GM18507 (cell line): Measurements from ENCODE around the gene PIGV.

Source experiments
- DNase-seq: peaks from one replicate; pipeline ENCODE4 v3.0.0; 2011; ENCODE audit warnings: low read depth; ENCODE audit not compliant: insufficient read length; ENCODE audit errors: extremely low spot score
- FAIRE-seq: peaks from 2 replicates; lab custom pipeline; 2011; peaks lifted over from hg19 to GRCh38; lab: Jason Lieb, UNC

The PIGV gene

DNA sequence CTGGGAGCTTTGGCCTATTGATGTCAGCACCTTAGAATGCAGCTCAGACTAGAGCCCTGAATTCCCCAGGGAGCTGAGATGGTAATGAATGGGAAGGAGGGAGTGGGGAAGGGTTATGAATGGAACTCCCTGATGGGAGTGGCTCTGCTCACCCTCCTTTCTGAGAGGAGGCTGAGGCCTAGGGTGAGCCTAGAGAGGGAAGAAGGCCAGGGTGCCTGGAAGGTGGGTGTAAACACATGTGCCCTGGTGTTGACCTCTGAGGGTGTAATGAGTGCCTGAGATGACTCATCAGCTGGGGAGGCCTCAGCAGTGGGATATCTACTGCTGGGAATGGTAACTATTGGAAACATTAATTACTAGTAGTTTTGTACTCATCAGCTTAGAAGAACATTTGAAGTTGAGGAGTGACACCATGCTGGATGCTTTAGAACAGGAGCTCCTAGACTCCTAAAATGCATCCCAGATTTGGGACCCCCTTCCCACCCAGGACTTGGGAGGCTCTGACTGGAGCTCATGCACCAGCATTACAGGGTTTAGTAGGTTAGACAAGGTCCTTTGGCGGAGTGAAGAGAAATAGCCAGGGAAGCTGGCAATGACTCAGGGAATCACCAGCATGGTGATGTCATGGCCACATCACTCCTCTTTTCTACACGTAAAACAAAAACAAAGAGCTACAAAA, 16.0 kb upstream of the PIGV start:
- DNase-seq, result peak; percentile 12
- FAIRE-seq, result no peak

DNA sequence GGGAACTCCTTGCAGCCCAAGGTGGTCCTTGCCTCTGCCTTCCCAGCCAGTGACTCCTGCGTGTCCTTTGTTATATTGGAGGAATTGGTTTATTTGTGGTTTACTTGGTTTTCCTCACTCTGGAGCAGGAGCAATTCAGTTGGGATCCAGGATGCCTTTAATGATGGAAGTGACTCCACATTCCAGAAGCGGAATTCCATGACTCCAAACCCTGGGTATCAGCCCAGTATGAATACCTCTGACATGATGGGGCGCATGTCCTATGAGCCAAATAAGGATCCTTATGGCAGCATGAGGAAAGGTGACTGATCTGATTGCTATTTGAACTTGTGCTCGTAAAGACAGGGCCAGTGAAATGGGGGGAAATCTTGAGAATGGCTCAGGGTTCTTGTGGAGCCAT, 15.1 kb upstream of the PIGV start:
- no peak for FAIRE-seq
- no peak for DNase-seq

DNA sequence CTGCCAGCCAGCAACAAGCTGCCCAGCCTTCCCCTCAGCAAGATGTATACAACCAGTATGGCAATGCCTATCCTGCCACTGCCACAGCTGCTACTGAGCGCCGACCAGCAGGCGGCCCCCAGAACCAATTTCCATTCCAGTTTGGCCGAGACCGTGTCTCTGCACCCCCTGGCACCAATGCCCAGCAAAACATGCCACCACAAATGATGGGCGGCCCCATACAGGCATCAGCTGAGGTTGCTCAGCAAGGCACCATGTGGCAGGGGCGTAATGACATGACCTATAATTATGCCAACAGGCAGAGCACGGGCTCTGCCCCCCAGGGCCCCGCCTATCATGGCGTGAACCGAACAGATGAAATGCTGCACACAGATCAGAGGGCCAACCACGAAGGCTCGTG, 13.3 kb upstream of the PIGV start:
- DNase-seq, result no peak
- FAIRE-seq, result no peak

DNA sequence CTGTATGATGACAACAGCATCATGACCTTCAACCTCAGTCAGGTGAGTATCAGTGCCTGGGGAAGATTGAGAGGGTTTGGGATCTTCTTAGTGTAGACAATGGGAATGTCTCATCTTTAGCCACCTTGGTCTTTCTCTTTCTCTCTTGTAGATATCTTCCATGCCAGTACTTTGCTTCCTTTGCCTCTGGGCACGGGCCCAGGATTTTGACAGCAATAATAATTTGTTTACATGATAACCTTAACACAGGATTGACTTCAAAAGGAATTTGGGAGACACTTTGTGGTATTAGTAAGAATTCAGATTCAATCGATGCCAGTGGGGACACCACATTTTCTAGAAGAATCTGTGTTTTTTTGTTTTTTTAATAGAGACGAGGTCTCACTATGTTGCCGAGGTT, 12.1 kb upstream of the PIGV start:
- FAIRE-seq (no peak), DNase-seq (no peak)

DNA sequence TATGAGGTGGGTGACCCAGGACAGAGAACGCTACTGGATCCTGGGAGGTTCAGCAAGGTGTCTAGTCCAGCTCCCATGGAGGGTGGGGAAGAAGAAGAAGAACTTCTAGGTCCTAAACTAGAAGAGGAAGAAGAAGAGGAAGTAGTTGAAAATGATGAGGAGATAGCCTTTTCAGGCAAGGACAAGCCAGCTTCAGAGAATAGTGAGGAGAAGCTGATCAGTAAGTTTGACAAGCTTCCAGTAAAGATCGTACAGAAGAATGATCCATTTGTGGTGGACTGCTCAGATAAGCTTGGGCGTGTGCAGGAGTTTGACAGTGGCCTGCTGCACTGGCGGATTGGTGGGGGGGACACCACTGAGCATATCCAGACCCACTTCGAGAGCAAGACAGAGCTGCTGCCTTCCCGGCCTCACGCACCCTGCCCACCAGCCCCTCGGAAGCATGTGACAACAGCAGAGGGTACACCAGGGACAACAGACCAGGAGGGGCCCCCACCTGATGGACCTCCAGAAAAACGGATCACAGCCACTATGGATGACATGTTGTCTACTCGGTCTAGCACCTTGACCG, 8.6 kb upstream of the PIGV start:
- DNase-seq (no peak), FAIRE-seq (no peak)

DNA sequence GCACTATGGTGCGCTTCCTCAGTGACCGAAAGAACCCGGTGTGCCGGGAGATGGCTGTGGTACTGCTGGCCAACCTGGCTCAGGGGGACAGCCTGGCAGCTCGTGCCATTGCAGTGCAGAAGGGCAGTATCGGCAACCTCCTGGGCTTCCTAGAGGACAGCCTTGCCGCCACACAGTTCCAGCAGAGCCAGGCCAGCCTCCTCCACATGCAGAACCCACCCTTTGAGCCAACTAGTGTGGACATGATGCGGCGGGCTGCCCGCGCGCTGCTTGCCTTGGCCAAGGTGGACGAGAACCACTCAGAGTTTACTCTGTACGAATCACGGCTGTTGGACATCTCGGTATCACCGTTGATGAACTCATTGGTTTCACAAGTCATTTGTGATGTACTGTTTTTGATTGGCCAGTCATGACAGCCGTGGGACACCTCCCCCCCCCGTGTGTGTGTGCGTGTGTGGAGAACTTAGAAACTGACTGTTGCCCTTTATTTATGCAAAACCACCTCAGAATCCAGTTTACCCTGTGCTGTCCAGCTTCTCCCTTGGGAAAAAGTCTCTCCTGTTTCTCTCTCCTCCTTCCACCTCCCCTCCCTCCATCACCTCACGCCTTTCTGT, 7.3 kb upstream of the PIGV start:
- FAIRE-seq (no peak), DNase-seq (no peak)

DNA sequence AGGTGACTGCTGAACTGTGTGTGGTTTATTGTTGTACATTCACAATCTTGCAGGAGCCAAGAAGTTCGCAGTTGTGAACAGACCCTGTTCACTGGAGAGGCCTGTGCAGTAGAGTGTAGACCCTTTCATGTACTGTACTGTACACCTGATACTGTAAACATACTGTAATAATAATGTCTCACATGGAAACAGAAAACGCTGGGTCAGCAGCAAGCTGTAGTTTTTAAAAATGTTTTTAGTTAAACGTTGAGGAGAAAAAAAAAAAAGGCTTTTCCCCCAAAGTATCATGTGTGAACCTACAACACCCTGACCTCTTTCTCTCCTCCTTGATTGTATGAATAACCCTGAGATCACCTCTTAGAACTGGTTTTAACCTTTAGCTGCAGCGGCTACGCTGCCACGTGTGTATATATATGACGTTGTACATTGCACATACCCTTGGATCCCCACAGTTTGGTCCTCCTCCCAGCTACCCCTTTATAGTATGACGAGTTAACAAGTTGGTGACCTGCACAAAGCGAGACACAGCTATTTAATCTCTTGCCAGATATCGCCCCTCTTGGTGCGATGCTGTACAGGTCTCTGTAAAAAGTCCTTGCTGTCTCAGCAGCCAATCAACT, 6.4 kb upstream of the PIGV start:
- FAIRE-seq (no peak), DNase-seq (no peak)

DNA sequence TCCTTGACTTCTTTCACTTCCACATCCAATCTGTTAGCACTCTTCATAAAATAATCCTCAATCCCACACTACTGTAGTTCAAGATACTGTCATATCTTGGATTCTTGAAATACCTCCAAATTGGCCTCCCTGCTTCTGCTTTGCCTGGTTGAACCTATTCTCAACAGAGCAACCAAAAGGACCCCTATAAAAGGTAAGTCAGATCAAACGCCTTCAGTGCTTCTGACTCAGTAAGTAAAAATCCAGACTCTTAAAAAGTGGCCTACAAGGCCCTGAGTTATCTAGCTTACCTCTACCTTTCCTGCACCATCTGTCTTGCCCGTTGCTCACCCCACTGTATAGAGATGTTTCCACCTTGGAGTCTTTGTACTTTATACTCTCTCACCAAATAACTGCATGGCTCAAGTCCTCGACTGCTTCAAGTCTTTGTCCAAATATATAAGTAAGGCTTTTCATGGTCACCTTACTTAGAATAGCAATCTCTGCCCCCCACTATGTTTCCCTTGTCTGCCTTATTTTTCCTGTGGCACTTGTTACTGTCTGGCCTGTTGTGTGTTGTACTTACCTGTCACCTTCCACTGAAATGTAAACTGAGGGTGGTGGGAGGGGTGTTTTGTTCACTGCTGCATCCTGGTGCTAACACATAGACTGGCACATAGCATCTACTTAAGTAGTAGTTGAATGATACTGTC, 5.1 kb upstream of the PIGV start:
- no peak for FAIRE-seq
- no peak for DNase-seq

DNA sequence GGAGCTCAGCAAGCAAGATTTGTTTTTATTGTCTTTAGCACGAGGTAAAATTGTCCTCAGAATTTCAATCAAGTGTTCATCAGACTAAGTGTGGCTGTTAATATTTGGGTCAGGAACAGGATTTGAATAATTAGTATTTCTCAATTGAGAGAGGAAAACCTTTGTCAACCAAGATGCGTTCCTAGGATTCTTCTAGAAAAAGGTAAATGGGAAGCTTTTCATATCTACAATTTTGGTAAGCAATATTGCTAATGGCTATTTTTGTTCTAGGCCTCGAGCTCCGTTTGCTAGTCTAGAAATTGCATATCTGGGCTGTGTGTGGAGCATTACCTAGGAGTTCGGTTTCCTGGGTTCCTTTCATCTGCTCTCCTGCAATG, 4.1 kb upstream of the PIGV start:
- DNase-seq, result no peak
- FAIRE-seq, result no peak

DNA sequence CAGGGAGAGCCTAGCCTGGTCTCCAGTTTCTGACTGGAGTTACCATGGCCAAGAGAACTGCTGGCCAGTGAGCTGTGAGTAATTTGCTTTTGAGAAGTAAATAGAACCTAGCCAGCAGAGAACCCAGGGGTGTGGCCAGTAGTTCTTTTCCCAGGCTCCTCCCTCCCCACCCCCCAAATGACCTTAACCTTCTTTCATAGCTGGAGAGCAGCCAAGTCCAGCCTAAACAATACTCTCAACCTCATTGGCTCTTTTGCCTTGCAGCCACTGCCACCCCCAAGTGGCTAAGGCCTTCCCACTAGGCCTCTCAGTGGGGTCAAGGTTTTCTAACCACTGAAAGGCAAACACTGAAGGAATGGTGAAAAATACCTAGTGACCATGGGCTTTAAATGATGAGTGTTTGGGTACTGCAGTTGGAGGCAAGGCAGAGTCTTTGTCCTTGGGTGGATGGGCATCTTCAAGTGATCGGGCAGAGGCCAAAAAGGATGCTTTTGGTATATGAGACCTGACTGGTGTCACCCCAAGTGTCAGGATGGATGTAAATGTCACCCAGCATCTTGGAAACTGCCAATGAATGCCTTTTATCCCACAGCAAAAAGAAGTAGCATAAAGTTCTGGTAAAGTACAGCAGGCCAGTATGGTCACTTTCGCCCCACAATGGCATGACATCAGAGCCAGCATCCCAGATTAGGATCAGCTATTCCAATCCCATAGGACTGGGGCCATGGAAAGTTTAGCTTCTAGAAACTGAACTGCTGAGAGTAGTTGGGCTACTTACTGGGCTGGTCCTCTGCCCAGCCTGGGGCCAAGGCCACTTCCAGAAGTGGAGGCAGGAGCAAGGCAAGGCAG, 3.5 kb upstream of the PIGV start:
- no peak for DNase-seq
- FAIRE-seq, result no peak

DNA sequence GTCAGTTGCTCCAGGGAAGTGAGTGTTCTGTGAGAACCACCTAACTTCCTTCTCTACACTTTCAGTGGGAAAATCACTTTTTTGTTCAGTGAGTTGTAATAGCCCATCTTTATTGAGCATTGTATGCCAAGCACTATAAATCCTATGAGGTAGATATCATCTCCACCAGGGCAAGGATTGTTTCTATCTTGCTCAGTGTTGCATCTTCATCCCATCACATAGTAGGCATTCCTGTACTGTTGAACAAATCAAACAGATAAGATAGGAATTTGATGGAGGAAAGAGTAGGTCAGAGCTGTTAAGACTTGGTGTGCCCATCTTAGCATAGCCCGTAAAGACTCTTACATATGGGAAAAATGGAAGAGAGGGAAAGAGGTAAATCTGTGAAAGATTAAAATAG, 2.9 kb upstream of the PIGV start:
- FAIRE-seq (no peak), DNase-seq (no peak)

DNA sequence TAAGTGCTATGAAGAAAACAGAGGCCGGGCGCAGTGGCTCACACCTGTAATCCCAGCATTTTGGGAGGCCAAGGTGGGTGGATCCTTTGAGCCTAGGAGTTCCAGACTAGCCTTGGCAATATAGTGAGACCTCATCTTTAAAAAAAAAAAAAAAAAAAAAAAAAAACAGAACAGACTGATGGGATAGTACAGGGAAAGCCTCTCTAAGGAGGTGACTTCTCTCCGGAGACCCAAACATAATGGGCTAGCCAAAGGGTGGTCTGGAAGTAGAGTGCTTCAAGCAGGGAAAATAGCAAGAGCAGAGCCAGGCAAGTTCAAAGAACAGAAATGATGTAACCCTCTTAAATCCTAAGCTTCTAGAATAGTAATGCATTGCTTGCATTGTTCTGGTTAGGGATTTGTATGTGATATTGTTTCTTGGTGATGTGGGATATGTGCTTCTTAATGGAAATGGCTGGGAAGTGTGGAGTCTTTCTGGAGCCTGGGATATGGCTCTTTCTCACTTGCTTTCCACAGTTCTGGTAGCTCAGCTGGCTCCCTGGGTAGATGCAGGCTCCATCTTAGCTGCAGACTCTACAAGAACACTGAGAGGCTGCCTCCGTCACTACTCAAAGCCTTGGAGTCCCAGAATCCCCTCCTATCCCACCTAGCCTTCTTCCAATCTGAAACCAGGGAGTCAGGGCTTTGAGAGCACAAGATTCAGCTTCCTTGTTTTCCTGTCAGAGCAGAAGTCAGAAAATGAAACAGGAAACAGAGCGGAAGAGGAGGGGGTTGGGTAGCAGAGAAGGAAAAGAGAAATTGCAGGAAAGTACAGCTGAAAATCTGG, 1.9 kb upstream of the PIGV start:
- no peak for FAIRE-seq
- no peak for DNase-seq

DNA sequence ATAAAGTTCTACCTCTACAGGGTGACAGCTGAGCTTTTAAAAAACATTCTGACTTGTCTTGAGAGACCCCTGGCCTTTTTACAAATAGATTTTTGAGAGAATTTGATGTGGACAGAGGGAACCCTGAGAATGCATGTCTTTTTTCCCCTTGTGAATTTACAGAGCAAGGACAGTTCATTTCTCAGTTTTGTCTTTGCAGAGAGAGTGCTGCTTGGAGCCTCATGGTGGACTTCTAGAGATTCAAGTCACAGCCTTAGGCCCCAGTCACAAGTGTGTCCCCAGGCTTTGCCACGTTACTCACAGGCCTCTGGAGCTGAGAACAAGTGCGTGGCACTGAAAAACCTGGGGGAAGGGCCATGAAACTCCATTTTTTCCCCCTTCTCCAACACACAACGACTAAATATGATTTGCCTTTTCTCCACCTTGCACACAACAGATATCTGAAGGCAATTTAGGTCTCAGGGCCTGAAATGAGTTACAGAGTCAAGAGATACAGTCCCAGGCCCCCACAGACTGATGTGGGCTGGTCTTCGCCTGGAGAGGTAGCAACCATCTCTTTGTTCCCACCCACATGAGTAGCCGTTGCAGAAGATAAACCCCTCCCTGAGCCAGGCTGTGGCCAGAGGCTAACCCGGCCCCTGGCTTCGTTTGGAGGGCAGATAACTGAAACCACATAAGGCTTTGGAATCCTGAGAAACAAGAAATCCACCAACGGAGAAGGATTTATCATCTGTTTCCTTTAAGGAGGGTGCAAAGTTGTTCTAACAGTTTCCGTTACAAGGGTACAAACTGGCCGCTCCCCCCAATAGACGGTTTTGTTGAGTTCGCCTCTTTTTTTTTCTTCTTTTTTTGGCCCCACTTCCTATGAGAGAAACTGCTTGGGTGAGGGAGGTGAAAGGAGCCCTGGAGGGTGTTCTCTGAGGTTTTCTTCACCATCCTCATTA, 1.0 kb upstream of the PIGV start:
- no peak for DNase-seq
- FAIRE-seq, result no peak

DNA sequence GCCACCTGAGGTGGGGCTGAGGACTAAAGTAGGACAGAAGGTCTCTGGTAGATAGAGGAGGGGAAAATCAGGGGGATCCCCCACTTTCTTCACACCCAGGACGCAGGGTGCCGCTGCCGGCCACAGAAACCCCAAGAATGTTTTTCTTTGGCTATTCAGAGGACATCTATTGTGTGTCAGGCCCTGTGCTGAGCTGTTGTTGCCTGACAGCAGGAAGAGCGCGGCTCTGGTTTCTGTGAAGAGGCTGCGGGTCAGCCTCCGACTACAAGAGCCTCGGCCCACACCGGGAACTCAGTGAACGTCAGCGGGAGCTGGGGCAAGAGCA, 407 bp upstream of the PIGV start:
- FAIRE-seq, result peak; percentile 96
- peak; percentile 60 for DNase-seq

DNA sequence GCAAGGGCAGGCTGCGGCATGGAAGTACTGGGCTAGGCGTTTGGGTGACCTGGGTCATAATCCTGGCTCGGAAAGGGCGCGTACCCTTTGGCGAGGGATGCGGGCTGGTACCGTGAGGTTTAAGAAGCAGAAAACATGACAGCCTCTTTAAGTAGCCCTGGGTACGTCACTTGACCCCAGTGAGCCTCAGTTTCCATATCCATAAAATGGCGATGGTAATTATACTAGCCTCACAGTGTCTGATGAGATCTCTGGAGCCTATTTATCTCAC, 700 bp downstream of the PIGV start:
- FAIRE-seq, result no peak
- no peak for DNase-seq

DNA sequence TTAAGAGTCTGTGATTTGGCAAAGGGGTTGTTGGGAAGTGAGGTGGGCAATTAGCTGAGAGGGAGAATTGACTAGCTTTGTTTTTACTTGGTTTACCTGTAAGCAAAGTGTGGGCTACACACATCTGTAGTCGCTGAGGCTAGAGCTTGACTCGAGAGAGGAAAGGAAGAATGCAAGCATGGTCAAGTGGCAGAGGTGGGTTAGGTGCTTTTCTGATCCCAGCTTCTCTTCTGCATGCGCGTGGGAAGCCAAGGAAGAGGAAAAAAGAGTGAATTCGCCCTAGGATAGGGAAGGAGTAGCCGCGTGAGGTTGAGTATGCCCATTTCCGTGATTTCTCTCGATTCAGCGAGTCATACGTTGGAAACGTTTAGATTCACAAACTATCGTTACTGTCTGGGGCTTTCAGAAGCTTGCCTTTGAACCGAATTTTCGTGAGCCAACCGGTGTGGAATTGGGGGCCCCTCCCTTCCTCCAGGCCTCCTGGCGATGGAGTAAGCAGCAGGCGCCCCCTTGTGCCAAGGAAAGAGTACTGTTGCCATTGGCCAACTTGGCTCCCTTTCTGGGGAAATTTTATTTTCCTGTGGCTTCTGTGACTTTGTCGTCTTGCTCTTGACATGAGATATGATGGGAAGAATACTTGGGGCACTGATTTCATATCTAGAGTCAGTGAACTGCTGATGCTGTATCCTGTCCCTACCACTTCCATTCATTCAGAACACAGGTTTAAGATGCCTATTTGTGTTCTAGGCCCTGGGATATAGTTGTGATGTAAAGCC, 1.3 kb downstream of the PIGV start:
- FAIRE-seq, result peak; percentile 93
- DNase-seq, result peak; percentile 67

DNA sequence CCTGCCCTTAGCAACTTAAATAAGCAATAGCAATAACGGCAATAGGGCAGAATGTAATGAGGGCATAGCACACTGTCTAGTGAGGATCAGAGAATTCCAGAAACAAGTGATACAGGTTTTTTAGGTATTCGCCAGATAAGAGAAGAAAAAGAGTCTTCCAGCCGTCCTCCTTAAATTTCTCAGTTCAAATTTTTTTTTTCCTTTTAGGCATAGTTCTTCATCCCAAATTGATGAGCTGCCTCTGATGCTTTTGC, 1.8 kb downstream of the PIGV start:
- DNase-seq, result no peak
- FAIRE-seq, result no peak

DNA sequence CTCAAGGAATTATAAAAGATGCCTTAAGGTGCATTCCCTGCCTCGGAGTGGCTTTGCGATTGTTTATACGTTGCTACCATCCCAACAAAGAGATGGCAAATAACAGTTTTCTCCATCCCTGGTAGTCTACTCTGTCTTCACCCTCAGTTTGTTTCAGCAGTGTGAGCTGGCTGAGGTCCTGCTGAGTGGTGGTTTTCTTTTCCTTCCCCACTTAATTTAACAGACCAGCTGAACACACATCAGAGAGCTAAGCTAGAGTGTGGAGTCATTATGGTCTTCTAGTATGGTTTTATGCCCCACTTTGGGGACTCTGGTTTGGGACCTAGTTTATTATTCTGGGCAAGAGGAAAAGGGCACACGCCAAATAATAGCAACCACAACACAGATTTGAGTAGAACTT, 2.2 kb downstream of the PIGV start:
- FAIRE-seq (no peak), DNase-seq (no peak)
